HG03139 (cell line): ENCODE results near the gene EPS8L1.
A peak's percentile ranks its signal among the peaks of the same experiment; 100 is the strongest.

Source experiments
- ATAC-seq: cut with Tn5 transposase; IDR thresholded peaks from one replicate; pipeline ENCODE4 v1.9.1; 2021; ENCODE audit not compliant: unreplicated experiment

The EPS8L1 gene

GRCh38 chr19:55114566-55115145 is 39.0 kb downstream of the EPS8L1 start:
- ATAC-seq: no peak

DNA sequence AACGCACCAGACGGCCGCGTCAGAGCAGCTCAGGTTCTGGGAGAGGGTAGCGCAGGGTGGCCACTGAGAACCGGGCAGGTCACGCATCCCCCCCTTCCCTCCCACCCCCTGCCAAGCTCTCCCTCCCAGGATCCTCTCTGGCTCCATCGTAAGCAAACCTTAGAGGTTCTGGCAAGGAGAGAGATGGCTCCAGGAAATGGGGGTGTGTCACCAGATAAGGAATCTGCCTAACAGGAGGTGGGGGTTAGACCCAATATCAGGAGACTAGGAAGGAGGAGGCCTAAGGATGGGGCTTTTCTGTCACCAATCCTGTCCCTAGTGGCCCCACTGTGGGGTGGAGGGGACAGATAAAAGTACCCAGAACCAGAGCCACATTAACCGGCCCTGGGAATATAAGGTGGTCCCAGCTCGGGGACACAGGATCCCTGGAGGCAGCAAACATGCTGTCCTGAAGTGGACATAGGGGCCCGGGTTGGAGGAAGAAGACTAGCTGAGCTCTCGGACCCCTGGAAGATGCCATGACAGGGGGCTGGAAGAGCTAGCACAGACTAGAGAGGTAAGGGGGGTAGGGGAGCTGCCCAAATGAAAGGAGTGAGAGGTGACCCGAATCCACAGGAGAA is 39.9 kb downstream of the EPS8L1 start:
- ATAC-seq: no peak

DNA sequence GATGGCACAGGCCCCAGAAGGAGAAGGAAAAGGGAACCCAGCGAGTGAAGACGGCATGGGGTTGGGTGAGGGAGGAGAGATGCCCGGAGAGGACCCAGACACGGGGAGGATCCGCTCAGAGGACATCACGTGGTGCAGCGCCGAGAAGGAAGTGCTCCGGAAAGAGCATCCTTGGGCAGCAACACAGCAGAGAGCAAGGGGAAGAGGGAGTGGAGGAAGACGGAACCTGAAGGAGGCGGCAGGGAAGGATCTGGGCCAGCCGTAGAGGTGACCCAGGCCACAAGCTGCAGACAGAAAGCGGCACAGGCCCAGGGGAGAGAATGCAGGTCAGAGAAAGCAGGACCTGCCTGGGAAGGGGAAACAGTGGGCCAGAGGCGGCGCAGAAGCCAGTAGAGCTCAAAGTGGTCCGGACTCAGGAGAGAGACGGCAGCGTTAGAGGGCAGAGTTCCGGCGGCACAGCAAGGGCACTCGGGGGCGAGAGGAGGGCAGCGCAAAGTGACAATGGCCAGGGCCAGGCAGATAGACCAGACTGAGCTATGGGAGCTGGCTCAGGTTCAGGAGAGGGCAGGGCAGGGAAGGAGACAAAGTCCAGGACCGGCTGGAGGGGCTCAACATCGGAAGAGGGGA is 40.7 kb downstream of the EPS8L1 start:
- ATAC-seq: no peak

DNA sequence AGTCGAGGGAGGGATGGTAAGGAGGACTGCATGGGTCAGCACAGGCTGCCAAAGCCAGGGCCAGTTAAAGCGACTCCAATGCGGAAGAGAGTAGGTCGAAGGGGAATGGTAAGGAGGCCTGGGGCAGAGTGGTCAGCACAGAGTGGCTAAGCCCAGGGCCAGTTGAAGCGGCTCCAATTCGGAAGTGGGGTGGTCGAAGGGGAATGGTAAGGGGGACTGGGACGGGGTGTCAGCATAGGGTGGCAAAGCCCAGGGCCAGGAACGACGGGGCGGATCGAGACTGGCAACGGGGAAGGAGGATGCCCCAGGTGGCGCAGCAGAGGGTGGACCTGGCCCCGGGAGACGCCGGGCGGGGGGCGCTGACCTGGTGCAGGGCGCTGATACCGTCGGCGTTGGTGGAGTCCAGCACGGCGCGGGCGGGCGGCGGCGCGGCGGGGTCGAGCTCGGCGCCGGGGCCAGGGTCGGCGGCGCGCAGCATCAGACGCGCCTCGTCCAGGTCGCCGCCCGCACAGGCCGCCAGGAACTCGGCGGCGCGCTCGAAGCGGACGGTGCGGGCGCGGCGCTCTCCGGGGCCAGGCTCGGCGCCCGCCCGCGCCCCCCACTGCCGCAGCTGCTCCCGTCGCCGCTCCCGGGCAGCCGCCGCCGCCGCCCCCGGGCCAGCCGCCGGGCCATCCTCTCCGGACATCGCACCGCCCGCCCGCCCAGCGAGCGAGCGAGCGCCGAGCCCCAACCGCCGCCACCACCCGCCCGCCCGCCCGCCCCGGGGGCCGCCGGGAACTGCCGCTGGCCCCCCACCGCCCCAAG is 41.4 kb downstream of the EPS8L1 start, which contains the start of gene PPP1R12C:
PPP1R12C (minus strand) TSS at position 779 of the 804 bp plus-strand sequence; CDS start at position 685, 94 bp downstream.
- peak; percentile 6 for ATAC-seq

DNA sequence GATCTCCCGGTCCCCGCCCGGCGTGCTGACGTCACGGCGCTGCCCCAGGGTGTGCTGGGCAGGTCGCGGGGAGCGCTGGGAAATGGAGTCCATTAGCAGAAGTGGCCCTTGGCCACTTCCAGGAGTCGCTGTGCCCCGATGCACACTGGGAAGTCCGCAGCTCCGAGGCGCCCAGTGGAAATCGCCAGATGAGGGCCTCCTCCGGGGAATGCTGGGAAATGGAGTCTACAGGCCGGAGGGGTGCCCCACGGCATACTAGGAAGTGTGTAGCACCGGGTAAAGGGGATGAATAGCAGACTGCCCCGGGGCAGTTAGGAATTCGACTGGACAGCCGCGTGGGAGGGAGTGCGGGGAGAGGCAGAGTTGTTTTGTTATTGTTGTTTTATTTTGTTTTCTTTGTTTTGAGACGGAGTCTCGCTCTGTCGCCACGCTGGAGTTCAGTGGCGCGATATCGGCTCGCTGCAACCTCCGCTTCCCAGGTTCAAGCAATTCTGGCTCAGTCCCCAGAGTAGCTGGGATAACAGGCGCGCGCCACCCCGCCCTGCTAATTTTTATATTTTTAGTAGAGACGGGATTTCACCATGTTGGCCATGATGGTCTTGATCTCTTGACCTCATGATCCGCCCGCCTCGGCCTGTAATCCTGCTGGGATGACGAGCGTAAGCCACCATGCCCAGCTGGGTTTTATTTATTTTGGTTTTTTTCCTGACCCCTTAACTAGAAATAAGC is 42.2 kb downstream of the EPS8L1 start:
- peak; percentile 72 for ATAC-seq

GRCh38 chr19:55118401-55118991 is 42.8 kb downstream of the EPS8L1 start:
- no peak for ATAC-seq

- ATAC-seq: no peak
Observed at GRCh38 chr19:55119053-55119452, 43.4 kb downstream of the EPS8L1 start.

DNA sequence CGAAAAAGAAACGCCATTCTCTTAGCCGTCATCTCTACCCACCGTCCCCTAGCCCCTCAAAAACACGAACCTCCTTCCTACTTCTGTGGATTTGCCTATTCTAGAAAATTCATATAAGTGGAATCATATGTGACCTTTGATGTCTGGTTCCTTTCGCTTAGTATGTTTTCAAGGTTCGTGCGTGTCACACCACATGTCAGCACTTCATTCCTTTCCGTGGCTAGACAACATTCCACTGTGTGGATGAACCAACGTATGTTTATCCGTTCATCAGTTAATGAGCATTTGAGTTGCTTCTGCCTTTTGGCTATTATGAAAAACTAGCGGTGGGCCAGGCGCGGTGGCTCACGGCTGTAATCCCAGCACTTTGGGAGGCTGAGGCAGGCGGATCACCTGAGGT is 55.8 kb downstream of the EPS8L1 start:
- no peak for ATAC-seq

GRCh38 chr19:55132453-55133129 is 56.9 kb downstream of the EPS8L1 start:
- ATAC-seq: no peak

- ATAC-seq: no peak
Observed at GRCh38 chr19:55133639-55134444, 58.2 kb downstream of the EPS8L1 start.

GRCh38 chr19:55134736-55135135 is 59.1 kb downstream of the EPS8L1 start:
- ATAC-seq: no peak

- ATAC-seq: no peak
Observed at GRCh38 chr19:55136399-55137102, 60.9 kb downstream of the EPS8L1 start.
